ENCODE measurements around the gene BEGAIN.

Gene BEGAIN

DNA sequence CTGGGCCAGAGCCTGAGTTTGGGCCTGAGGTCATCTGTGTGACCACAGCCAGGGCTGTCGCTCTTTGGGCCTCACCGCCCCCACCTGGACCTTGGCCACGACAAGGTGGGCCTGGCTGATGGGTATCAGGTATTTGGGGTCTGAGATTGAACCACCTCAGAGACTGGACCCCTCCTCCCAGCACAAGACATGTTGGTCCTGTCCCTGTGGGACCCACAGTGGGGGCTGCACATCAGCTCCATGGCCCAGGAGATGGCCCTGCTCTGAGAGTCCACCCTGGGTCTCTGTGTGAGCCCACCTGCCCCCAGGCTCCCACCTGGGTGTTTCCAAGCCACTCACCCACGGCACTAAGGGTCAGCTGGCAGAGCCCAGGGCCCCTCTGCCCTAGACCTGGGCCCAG is 20.6 kb downstream of the BEGAIN start:
- Histone ChIP-seq H3K9me3 (ENCODE audit: control insufficient read depth, insufficient read depth, low read length) (no peaks in the 10 kb centered on the region), H3K36me3 (ENCODE audit: insufficient read depth, low read length) (no peaks in the 10 kb centered on the region), H3K9ac (ENCODE audit: low read depth, low read length) (no peak overlapping the region; the same call in 1 of the 2 replicates), H3K4me1 (ENCODE audit: insufficient read depth, low read length) (peaks cover 12% of the 10 kb centered on the region)

DNA sequence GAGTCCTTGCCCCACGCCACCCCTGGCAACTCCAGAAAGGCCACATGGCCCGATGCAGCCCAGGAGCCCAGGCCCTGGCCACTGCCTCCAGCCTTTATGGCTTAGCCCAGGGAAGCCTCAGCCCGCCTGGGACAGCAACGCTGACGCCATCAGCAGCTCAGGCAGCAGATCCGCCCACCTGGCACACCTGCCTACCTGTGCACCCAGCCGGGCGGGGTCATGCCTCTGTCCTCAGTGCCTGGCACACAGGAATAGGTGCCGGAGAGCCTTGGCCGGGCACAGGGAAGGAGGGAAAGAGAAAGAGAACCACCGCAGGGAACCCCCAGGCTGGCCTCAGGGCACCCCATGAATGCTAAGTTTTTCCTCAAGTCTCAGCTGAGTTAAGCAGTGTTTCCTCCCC is 21.1 kb downstream of the BEGAIN start:
- peaks cover 12% of the 10 kb centered on the region for H3K4me1 ChIP-seq (ENCODE audit: insufficient read depth, low read length)
- H3K9ac ChIP-seq (ENCODE audit: low read depth, low read length), result no peak overlapping the region
- H3K36me3 ChIP-seq (ENCODE audit: insufficient read depth, low read length), result no peaks in the 10 kb centered on the region
- no peaks in the 10 kb centered on the region for H3K9me3 ChIP-seq (ENCODE audit: control insufficient read depth, insufficient read depth, low read length)

DNA sequence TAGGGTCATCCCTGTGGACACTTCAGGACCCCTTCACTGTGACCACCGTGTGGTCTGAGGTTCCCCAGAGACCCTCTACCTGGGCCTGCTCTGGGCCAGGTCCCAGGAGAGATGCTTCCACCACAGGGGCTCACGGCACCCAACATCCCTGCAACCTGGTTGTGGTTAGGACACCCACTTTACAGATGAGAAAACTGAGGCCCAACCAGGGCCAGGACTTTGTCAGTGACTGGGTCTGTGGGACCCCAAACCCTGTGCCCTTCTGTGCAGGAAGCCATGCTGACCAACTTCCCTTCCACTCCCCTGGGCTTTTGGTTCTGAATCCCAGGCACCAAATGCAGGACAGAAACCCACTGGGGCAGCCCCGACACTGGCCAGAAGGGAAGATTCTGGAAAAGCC is 21.6 kb downstream of the BEGAIN start:
- H3K9ac ChIP-seq (ENCODE audit: low read depth, low read length), result no peak overlapping the region

DNA sequence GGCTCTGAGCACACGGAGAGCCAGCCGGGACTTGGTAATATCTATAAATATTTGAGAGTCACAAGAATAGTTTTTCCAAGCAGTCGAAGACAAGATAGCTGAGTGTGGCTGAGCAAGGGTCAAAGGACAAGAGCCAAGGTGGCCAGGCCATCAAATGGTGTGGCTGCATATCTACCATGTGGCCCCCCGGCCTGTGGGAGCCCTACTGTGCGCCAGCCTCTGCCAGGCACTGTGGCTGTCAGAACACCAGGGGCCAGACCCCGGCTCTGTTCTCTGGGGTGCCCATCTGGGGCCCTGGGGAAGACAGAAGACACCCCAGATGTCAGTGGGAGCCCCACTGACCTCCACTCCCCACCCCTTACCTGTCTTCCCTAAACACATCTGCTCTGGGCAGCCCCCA is 22.7 kb downstream of the BEGAIN start:
- no peaks in the 10 kb centered on the region for H3K9me3 ChIP-seq (ENCODE audit: control insufficient read depth, insufficient read depth, low read length)
- H3K36me3 ChIP-seq (ENCODE audit: insufficient read depth, low read length), result no peaks in the 10 kb centered on the region
- H3K4me1 ChIP-seq (ENCODE audit: insufficient read depth, low read length), result peaks cover 2% of the 10 kb centered on the region
- H3K9ac ChIP-seq (ENCODE audit: low read depth, low read length), result no peak overlapping the region

More for the DNA sequence above, 21.6 kb downstream of the BEGAIN start:
- Histone ChIP-seq H3K36me3 (ENCODE audit: insufficient read depth, low read length) (no peaks in the 10 kb centered on the region), H3K9me3 (ENCODE audit: control insufficient read depth, insufficient read depth, low read length) (no peaks in the 10 kb centered on the region), H3K4me1 (ENCODE audit: insufficient read depth, low read length) (peaks cover 12% of the 10 kb centered on the region)

DNA sequence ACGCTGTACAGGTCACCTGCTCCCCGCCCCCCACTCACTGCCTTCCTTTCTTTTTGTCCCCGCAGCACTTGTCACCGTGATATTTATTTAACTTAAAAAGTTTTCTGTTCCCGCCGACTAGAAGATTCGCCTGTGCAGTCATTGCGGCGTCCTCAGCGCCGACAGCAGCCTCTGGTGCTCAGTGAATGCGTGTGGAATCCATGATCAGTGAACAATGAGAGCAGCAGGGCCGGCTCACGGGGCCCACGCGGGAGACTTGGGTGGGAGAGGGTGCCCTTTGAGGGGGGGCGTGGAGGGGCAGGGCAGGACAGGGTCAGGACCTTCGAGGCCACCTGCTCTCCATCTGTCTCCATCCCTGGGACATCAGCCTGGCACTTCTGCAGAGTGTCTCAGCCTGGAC is 24.5 kb downstream of the BEGAIN start:
- 0 out of 2 replicates have a peak, but pooled peaks cover 1% of the 10 kb centered on the region for H3K4me1 ChIP-seq (ENCODE audit: insufficient read depth, low read length)
- H3K9me3 ChIP-seq (ENCODE audit: control insufficient read depth, insufficient read depth, low read length), result no peaks in the 10 kb centered on the region
- no peaks in the 10 kb centered on the region for H3K36me3 ChIP-seq (ENCODE audit: insufficient read depth, low read length)
- no peak overlapping the region for H3K9ac ChIP-seq (ENCODE audit: low read depth, low read length)

DNA sequence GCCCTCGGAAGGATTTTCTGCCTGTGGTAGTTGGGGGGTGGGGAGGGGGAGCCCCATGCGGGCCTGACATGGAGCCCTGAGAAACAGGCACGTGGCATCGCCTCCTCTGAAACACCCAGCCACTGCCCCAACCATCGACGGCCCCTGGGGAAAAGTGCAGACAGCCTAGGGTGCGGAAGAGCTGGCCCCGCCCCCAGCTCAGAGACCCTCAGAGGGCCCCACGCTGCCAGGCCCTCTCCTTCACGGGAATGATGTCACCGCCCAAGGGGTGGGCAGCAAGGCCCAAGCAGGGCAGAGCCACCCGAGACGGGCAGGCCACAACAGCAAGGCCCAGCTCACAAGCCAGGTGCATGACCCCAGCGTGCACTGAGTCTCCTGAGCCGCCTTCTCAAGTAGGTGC is 26.2 kb downstream of the BEGAIN start:
- peaks cover 12% of the 10 kb centered on the region; the same call in 1 of the 2 replicates for H3K4me1 ChIP-seq (ENCODE audit: insufficient read depth, low read length)
- H3K9ac ChIP-seq (ENCODE audit: low read depth, low read length), result no peak overlapping the region
- H3K36me3 ChIP-seq (ENCODE audit: insufficient read depth, low read length), result no peaks in the 10 kb centered on the region
- no peaks in the 10 kb centered on the region for H3K9me3 ChIP-seq (ENCODE audit: control insufficient read depth, insufficient read depth, low read length)

DNA sequence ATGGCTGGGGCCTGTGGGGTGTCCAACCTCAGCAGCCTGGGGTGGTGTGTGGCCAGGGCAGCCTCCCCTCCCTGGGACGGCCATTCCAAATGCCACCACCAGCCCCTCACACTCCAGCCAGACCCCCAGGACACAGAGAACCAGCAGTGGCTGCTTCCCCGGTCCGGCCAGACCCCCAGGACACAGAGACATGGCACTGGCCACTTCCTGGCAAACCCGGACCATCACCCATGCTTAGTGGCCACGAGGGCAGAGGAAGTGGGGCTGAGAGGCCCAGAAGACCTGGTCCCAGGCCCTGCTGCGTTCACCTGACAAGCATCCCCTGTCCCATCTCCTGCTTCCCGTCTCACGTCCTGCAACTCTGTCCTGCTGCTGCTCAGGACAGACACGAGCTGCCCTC is 26.7 kb downstream of the BEGAIN start:
- Histone ChIP-seq H3K9me3 (ENCODE audit: control insufficient read depth, insufficient read depth, low read length) (no peaks in the 10 kb centered on the region), H3K9ac (ENCODE audit: low read depth, low read length) (no peak overlapping the region), H3K36me3 (ENCODE audit: insufficient read depth, low read length) (no peaks in the 10 kb centered on the region), H3K4me1 (ENCODE audit: insufficient read depth, low read length) (peaks cover 16% of the 10 kb centered on the region)

DNA sequence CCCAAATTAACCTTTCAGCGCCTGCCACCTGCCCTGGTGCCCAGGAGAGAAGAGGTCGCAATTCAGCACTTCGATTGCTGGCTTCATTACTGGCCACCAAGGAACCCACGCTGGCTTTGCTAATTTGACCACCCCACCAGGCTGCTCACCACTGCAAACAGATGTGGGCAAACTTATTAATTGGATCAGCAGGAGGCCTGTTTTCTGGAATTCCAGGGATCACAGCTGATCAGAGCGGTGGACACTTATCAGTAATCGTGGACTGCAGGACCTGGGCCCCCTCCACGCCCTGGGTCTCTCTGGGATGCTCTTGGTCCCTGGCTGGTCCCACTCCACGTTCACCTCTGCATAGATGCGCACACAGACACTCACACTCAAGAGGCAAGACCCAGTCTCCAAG is 27.8 kb downstream of the BEGAIN start:
- H3K9me3 ChIP-seq (ENCODE audit: control insufficient read depth, insufficient read depth, low read length), result no peaks in the 10 kb centered on the region
- H3K36me3 ChIP-seq (ENCODE audit: insufficient read depth, low read length), result no peaks in the 10 kb centered on the region
- peaks cover 16% of the 10 kb centered on the region for H3K4me1 ChIP-seq (ENCODE audit: insufficient read depth, low read length)
- H3K9ac ChIP-seq (ENCODE audit: low read depth, low read length), result no peak overlapping the region

DNA sequence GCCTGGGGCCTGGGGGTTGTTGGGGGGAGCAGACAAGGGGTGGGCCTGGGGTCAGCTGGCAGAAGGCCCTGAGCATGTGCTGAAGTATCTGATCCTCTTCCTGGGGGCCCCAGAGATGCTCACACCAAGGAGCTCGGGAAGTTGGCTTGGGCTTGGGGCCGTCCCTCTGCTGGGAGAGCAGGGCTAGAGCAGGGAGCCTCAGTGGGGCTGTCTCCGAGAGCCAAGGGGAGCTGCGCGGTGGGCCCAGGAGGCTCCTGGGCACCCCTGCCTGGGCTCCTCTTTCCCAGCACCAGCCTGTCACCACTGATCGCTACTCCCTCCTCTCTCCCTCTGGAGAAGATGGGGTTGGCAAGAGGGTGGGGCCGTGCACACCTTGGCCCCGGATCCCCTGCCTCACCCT is 28.3 kb downstream of the BEGAIN start:
- H3K9ac ChIP-seq (ENCODE audit: low read depth, low read length), result no peak overlapping the region
- H3K9me3 ChIP-seq (ENCODE audit: control insufficient read depth, insufficient read depth, low read length), result no peaks in the 10 kb centered on the region
- peaks cover 16% of the 10 kb centered on the region for H3K4me1 ChIP-seq (ENCODE audit: insufficient read depth, low read length)
- H3K36me3 ChIP-seq (ENCODE audit: insufficient read depth, low read length), result no peaks in the 10 kb centered on the region

DNA sequence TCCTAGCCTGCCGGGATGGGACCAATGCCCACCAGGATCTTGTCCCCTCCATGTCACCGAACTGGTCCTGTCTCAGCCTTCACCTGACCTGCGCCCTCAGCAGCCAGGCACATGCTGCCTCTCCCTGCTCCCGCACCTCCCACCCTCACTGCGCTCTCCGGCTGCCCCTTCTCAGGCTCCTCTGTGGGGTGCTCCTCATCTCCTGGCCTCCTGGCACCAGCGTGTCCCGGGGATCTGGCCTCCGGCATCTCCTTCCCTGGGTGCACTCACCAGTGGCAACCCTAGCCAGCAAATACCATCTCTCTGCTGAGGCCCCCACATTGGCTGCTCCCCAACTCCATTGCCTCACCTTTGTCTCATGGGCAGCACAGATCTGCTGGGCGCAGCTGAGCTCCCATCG is 29.0 kb downstream of the BEGAIN start:
- Histone ChIP-seq H3K9me3 (ENCODE audit: control insufficient read depth, insufficient read depth, low read length) (no peaks in the 10 kb centered on the region), H3K36me3 (ENCODE audit: insufficient read depth, low read length) (no peaks in the 10 kb centered on the region), H3K4me1 (ENCODE audit: insufficient read depth, low read length) (peaks cover 16% of the 10 kb centered on the region), H3K9ac (ENCODE audit: low read depth, low read length) (no peak overlapping the region)

DNA sequence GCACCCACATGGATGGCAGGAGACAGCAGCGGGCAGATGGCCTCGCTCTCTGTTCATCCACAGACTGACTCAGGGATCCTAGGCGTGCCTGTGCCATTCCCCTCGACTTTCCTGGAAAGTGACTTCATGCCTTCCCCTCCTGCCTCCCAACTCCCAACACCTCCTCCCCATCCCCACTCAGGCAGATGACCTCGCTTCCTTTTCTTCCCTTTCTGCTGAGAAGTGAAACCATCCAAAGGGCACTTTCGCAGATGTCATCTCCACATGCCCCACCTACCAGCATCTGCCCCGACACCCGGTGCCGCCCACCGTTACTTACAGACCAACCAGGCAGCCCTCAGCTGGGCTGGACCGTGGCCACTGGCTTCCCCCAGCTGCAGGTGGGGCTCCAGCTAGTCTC is 29.6 kb downstream of the BEGAIN start:
- H3K4me1 ChIP-seq (ENCODE audit: insufficient read depth, low read length), result peaks cover 16% of the 10 kb centered on the region
- H3K36me3 ChIP-seq (ENCODE audit: insufficient read depth, low read length), result no peaks in the 10 kb centered on the region
- no peaks in the 10 kb centered on the region for H3K9me3 ChIP-seq (ENCODE audit: control insufficient read depth, insufficient read depth, low read length)
- H3K9ac ChIP-seq (ENCODE audit: low read depth, low read length), result no peak overlapping the region

DNA sequence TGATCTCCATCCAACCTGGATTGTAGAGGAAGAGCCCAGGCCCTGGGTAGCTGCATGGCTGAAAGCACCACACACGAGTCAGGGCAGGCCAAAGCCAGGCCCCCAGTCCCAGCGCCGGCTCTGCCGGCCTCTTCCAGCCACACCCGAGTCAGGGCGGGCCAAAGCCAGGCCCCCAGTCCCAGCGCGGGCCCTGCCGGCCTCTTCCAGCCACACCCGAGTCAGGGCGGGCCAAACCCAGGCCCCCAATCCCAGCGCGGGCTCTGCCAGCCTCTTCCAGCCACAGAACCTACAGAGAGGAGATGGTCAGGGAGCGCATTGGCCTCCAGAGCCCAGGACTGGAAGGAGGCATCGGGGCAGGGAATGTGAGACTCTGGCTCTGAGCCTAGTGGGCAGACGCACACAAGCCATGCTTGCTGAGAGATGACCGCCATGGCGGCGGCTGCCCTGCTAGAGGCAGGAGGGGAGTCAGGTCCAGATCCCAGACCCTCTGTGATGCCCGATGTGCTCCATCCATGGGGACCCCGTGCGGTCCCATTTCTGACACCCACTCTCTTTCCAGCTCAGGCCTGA is 30.2 kb downstream of the BEGAIN start:
- H3K9ac ChIP-seq (ENCODE audit: low read depth, low read length), result no peak overlapping the region
- peaks cover 16% of the 10 kb centered on the region for H3K4me1 ChIP-seq (ENCODE audit: insufficient read depth, low read length)
- no peaks in the 10 kb centered on the region for H3K9me3 ChIP-seq (ENCODE audit: control insufficient read depth, insufficient read depth, low read length)
- no peaks in the 10 kb centered on the region for H3K36me3 ChIP-seq (ENCODE audit: insufficient read depth, low read length)

DNA sequence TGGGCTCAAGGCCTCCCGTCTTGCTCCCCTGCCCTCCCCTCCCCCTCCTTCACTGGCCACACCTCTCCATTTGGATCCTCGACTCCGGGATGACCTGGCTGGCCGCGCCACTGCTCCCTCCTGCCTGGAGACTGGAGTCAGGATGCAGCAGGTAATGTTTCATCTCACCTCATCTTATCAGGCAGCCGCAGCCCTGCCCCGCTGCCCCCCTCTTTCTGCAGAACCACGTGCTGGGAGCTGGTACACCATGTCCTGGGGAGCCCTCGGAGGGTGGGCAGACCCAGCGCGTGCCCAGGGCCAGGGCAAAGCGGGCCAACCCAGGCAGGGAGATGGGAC is 31.1 kb downstream of the BEGAIN start:
- H3K9ac ChIP-seq (ENCODE audit: low read depth, low read length), result no peak overlapping the region
- no peaks in the 10 kb centered on the region for H3K9me3 ChIP-seq (ENCODE audit: control insufficient read depth, insufficient read depth, low read length)
- peaks cover 16% of the 10 kb centered on the region for H3K4me1 ChIP-seq (ENCODE audit: insufficient read depth, low read length)
- no peaks in the 10 kb centered on the region for H3K36me3 ChIP-seq (ENCODE audit: insufficient read depth, low read length)

DNA sequence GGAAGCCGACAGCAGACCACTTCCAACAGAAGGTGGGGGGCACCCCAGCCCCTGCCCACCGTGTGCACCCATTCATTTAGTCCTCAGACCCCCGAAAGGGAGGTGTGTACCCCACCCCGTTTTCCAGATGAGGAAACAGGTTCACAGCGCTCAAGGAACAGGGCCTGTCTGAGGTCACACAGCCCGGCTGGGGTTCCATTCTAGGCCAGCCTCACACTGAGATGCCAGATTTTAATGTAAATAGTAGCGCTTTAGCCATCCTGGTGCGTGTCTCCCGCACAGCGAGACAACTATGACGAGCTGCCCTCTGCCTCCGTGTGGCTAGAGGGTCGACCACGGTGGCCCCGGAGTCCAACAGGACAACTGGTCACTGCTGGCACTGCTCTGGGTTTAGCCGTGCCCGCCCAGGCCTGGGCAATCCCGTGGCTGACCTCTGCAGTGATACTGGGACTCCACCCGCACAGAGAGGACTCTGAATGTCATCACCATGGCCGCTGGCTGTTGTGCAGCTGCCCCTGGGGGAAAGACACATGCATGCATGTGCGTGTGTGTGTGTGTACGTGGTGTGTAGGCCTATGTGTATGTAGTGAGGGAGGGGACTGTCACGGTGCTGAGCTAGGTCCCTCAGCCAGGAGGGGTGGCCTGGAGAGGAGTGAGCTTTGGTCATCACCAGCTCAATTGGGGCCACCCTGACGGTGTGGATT is 31.6 kb downstream of the BEGAIN start:
- Histone ChIP-seq H3K36me3 (ENCODE audit: insufficient read depth, low read length) (no peaks in the 10 kb centered on the region), H3K4me1 (ENCODE audit: insufficient read depth, low read length) (peaks cover 16% of the 10 kb centered on the region), H3K9me3 (ENCODE audit: control insufficient read depth, insufficient read depth, low read length) (no peaks in the 10 kb centered on the region), H3K9ac (ENCODE audit: low read depth, low read length) (no peak overlapping the region)

DNA sequence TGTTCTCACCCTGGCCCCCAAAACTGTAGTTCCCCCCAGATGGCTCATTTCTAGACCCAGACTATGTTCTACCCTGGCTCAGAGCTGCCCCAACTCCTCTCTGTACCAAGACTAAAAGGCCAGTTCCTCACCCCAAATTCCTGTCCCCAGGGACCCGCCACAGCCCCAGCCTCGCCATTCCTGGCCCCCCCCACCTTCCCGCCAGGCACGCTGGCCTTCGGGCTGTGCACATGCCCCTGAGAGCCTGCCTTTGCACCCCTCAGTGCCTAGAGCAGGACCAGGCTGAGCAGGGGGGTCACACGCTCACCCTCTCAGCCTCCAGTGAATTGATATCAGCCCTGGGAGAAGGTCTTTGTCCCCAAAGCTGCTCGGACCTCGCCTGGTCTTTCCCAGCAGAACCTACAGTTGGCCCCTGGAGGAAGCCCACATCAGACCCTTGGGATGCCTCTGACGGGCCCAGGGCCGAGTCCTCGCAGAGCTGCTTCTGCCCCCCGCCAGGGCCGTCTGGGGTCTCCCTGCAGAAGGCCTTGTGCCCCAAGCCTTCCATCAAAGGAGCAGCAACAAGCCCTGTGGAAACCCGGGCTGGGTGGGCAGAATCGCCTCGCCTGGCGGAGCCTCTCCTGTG is 32.4 kb downstream of the BEGAIN start:
- Histone ChIP-seq H3K4me1 (ENCODE audit: insufficient read depth, low read length) (peaks cover 16% of the 10 kb centered on the region), H3K9ac (ENCODE audit: low read depth, low read length) (no peak overlapping the region), H3K36me3 (ENCODE audit: insufficient read depth, low read length) (no peaks in the 10 kb centered on the region)

More for the DNA sequence above, 32.4 kb downstream of the BEGAIN start:
- H3K9me3 ChIP-seq (ENCODE audit: control insufficient read depth, insufficient read depth, low read length), result no peaks in the 10 kb centered on the region
